Measurements from ENCODE around the gene NLRC5. TPM values are rescaled to one million over a fixed set of nuclear protein-coding genes. Genes with fewer than 3 reads are reported as not detected.

Gene NLRC5
- total and polyA plus RNA-seq, 10 donors = 52.0 to 401 (median 219) TPM

GRCh38 chr16:57055671-57056070 lies 66.3 kb downstream of the NLRC5 start:
- DNase-seq = no peak
- Histone ChIP-seq H3K4me3 (no peak overlapping the region), H3K4me1 (peaks cover 0 to 22% (median 1%) of the 10 kb centered on the region in 6 donors), H3K36me3 (peaks cover 6 to 100% (median 89%) of the 10 kb centered on the region in 6 donors), H3K9me3 (no peaks in the 10 kb centered on the region), H3K27ac (peak overlapping the region in 1 of 8 donors; percentile 36), H3K27me3 (replicated peaks in 1 of 7) (no peaks in the 10 kb centered on the region)
- TF ChIP-seq POLR2A (IDR thresholded peaks at IDR 0.05) (no peak), CTCF (IDR thresholded peaks at IDR 0.05 in 8 of 11, conservative IDR thresholded peaks at IDR 0.05 in 3 of 11) (no peak), POLR2AphosphoS5 (IDR thresholded peaks at IDR 0.05) (no peak)
- intact Hi-C loops (cut with DNase I; ENCODE audit: low total_unique reads) = no loop called here
- 91 to 97% (median 94%) methylated on average over 6 of the region's 6 CpGs for WGBS, 5 donors

GRCh38 chr16:57058291-57058861 lies 69.0 kb downstream of the NLRC5 start:
- DNase-seq = no peak
- H3K27ac ChIP-seq = peak overlapping the region in 2 of 8 donors; percentile 82 to 86
- intact Hi-C loops (cut with DNase I; ENCODE audit: low total_unique reads) = no loop called here
- peaks cover 3 to 100% (median 85%) of the 10 kb centered on the region in 6 donors for H3K36me3 ChIP-seq
- H3K27me3 ChIP-seq (replicated peaks in 1 of 7) = no peaks in the 10 kb centered on the region
- TF ChIP-seq POLR2AphosphoS5 (IDR thresholded peaks at IDR 0.05) (peak in 1 of 3 donors; percentile 69), POLR2A (IDR thresholded peaks at IDR 0.05) (no peak), CTCF (IDR thresholded peaks at IDR 0.05 in 8 of 11, conservative IDR thresholded peaks at IDR 0.05 in 3 of 11) (no peak)
- H3K4me3 ChIP-seq = no peak overlapping the region
- H3K9me3 ChIP-seq = no peaks in the 10 kb centered on the region
- peaks cover 4 to 48% (median 15%) of the 10 kb centered on the region in 6 donors for H3K4me1 ChIP-seq
- WGBS, 5 donors = 78 to 88% (median 83%) methylated on average over 1 to 9 of the region's 9 CpGs

DNA sequence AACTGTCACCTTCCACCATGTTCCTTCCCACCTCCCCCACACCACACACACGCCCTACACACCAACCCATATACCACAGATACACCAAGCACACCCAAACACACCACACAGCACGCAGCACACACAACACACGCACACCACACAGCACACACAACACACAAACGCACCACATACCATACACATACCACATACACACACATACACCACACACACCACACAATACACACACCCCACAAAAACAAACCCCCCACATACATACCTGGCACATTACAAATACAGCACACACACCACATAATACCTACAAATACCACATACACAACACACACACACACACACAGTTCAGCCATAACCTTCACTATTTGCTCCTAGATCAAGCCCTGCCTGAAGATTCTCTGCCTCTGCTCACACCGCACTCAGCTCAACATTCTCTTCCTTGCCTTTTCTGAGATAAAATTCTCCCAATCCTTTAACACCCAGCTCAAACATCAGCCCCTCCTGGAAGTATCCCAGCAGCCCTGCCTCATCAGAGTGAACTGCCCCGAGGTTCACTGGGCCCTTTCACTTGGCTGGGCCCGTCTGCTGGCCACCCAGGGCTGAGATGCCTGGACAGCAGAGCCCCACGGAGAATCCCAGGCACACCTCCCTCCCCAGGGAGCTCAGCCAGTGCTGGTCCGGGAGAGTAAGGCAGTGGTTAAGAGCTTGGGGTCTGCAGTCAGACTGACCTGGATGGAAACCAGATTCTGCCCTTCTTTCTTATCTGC lies 71.1 kb downstream of the NLRC5 start:
- H3K4me3 ChIP-seq = no peak overlapping the region
- intact Hi-C loops (cut with DNase I; ENCODE audit: low total_unique reads) = no loop called here

More for the DNA sequence above, 71.1 kb downstream of the NLRC5 start:
- Histone ChIP-seq H3K4me1 (peaks cover 4 to 48% (median 15%) of the 10 kb centered on the region in 6 donors), H3K27ac (peak overlapping the region; percentile 29 to 86 (median 69)), H3K27me3 (replicated peaks in 1 of 7) (no peaks in the 10 kb centered on the region), H3K9me3 (no peaks in the 10 kb centered on the region), H3K36me3 (peaks cover 3 to 99% (median 66%) of the 10 kb centered on the region in 6 donors)
- no peak for DNase-seq
- peak in 1 of 3 donors; percentile 30 for TF ChIP-seq POLR2AphosphoS5 (IDR thresholded peaks at IDR 0.05)
- TF ChIP-seq CTCF (IDR thresholded peaks at IDR 0.05 in 8 of 11, conservative IDR thresholded peaks at IDR 0.05 in 3 of 11) = no peak
- no peak for TF ChIP-seq POLR2A (IDR thresholded peaks at IDR 0.05)
- WGBS, 5 donors = 70 to 83% (median 79%) methylated on average over 8 to 9 of the region's 9 CpGs

All from spleen (tissue), 11 donors.